PC-3 (cell line): ENCODE measurements around the gene TFB1M. TPM values are rescaled to one million over a fixed set of nuclear protein-coding genes. Genes with fewer than 3 reads are reported as not detected.
"Not testable (repeated sequence)": the region's sequence is repeated elsewhere in the genome, so short reads cannot be mapped to it uniquely, and the experiment has no call there.

Source experiments
- ATAC-seq: fragments of 200-7000 bp; cut with Tn5 transposase; 2 replicates; pipeline ENCODE4 v1.9.1; 2020; ENCODE audit warnings: mild to moderate bottlenecking, moderate library complexity
- BruUV-seq: library from RNA; stranded (reverse); fragments of 400-500 nt; replicated peaks from 2 replicates; lab custom pipeline; 2021; lab: Mats Ljungman, UMichigan
- CTCF ChIA-PET: fragments of 300-600 bp; sonication (Branson Sonifier 250); formaldehyde crosslinking; loops from one replicate; lab custom pipeline; 2022; ENCODE audit warnings: antibody characterized with exemption; lab: Charles Lee
- POLR2A ChIA-PET: fragments of 300-600 bp; sonication (Branson Sonifier 250); formaldehyde crosslinking; loops from one replicate; lab custom pipeline; 2022; ENCODE audit warnings: antibody characterized with exemption; ENCODE audit not compliant: unreplicated experiment; lab: Charles Lee
- DNase-seq: peaks from one replicate; pipeline ENCODE4 v3.0.0-alpha.2; 2015
- H2AFZ ChIP-seq: fragments of 300-600 bp; sonication (generic); 2 replicates; pipeline ENCODE4 v1.6.0; 2016; ENCODE audit warnings: antibody characterized with exemption, low read length
- H3F3A ChIP-seq: fragments of 300-600 bp; sonication (generic); one replicate; pipeline ENCODE4 v1.6.0; 2017; ENCODE audit warnings: antibody characterized with exemption, low read length, control low read depth, mild to moderate bottlenecking; ENCODE audit not compliant: unreplicated experiment
- H3K27ac ChIP-seq: fragments of 300-600 bp; sonication (generic); 2 replicates; pipeline ENCODE4 v1.5.1; 2016; ENCODE audit warnings: mild to moderate bottlenecking, low read length
- H3K27me3 ChIP-seq: fragments of 300-600 bp; sonication (generic); 2 replicates; pipeline ENCODE4 v1.6.1; 2016; ENCODE audit warnings: low read length, mixed read lengths
- H3K36me3 ChIP-seq: fragments of 300-600 bp; sonication (generic); 2 replicates; pipeline ENCODE4 v1.6.1; 2016; ENCODE audit warnings: low read depth, mixed run types, low read length, mixed read lengths
- H3K4me1 ChIP-seq: fragments of 300-600 bp; sonication (generic); 2 replicates; pipeline ENCODE4 v1.5.1; 2016; ENCODE audit warnings: low read length; ENCODE audit not compliant: insufficient read depth
- H3K4me2 ChIP-seq: fragments of 300-600 bp; sonication (generic); 2 replicates; pipeline ENCODE4 v1.6.0; 2016; ENCODE audit warnings: low read length
- H3K4me3 ChIP-seq: fragments of 300-600 bp; sonication (generic); 2 replicates; pipeline ENCODE4 v1.5.1; 2016; ENCODE audit warnings: mild to moderate bottlenecking, low read length, mixed read lengths
- H3K79me2 ChIP-seq: fragments of 300-600 bp; sonication (generic); 2 replicates; pipeline ENCODE4 v1.6.1; 2017; ENCODE audit warnings: low read length, mixed read lengths
- H3K9ac ChIP-seq: fragments of 300-600 bp; sonication (generic); 2 replicates; pipeline ENCODE4 v1.6.0; 2016; ENCODE audit warnings: mild to moderate bottlenecking, low read length
- H3K9me2 ChIP-seq: fragments of 300-600 bp; sonication (generic); replicated peaks from 2 replicates; pipeline ENCODE4 v1.6.1; 2016; ENCODE audit warnings: mixed run types, low read length, mixed read lengths
- H3K9me3 ChIP-seq: fragments of 300-600 bp; sonication (generic); 2 replicates; pipeline ENCODE4 v1.6.1; 2016; ENCODE audit warnings: low read length, mixed read lengths
- H4K20me1 ChIP-seq: fragments of 300-600 bp; sonication (generic); 2 replicates; pipeline ENCODE4 v1.6.1; 2016; ENCODE audit warnings: low read length, mixed read lengths
- EZH2 ChIP-seq: fragments of 300-600 bp; sonication (generic); IDR thresholded peaks from one replicate; pipeline ENCODE4 v1.6.1; 2017; ENCODE audit warnings: antibody characterized with exemption, mild to moderate bottlenecking, low read length; ENCODE audit not compliant: unreplicated experiment
- EZH2phosphoT487 ChIP-seq: fragments of 300-600 bp; sonication (generic); IDR thresholded peaks from 2 replicates; pipeline ENCODE4 v1.6.1; 2018; ENCODE audit warnings: mild to moderate bottlenecking, antibody characterized with exemption, low read length, borderline replicate concordance
- intact Hi-C: fragments of 100-400 bp; cut with micrococcal nuclease; formaldehyde crosslinking; loops from 2 replicates; pipeline ENCODE4 v1.9.0; 2023
- total RNA-seq: library from RNA; depleted of rRNA; stranded (reverse); fragments of >200 nt; gene quantifications from 2 replicates; pipeline ENCODE4 v1.2.3, GENCODE V29; 2014
- TF ChIP-seq, protein P1 (sequence below): fragments of 300-600 bp; sonication (generic); conservative IDR thresholded peaks from 2 replicates; pipeline ENCODE4 v1.5.1; 2017; ENCODE audit warnings: antibody characterized with exemption, low read depth, mild to moderate bottlenecking, low read length

Gene TFB1M
- total RNA-seq, 1 experiment from 2014 or later, result 23.1 TPM

DNA sequence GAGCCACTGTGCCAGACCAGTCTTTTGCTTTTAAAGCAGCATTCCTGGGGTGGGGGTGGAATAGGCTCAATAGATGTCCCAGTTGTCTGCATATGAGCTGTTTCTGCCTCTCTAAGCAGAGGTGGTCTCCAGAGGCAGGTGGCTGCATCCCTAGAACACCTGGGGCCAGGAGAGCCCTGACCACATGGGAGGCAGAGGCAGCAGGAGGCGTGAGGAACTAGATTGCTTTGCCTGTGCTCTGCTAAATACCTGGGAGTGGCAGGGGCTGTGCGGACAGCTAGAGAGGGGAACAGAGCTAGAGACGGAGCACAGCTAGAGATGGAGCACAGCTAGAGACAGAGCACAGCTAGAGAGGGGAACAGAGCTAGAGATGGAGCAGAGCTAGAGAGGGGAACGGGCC, 79.6 kb downstream of the TFB1M start:
- H3K27ac ChIP-seq, result no peak overlapping the region
- H3K9me2 ChIP-seq, result no peaks in the 10 kb centered on the region
- H3K9ac ChIP-seq, result no peak overlapping the region
- H3K27me3 ChIP-seq, result no peaks in the 10 kb centered on the region
- BruUV-seq, result no TSS peak
- no peaks in the 10 kb centered on the region for H3K36me3 ChIP-seq
- ATAC-seq (no peak), DNase-seq (no peak)
- TF ChIP-seq, protein P1, sequence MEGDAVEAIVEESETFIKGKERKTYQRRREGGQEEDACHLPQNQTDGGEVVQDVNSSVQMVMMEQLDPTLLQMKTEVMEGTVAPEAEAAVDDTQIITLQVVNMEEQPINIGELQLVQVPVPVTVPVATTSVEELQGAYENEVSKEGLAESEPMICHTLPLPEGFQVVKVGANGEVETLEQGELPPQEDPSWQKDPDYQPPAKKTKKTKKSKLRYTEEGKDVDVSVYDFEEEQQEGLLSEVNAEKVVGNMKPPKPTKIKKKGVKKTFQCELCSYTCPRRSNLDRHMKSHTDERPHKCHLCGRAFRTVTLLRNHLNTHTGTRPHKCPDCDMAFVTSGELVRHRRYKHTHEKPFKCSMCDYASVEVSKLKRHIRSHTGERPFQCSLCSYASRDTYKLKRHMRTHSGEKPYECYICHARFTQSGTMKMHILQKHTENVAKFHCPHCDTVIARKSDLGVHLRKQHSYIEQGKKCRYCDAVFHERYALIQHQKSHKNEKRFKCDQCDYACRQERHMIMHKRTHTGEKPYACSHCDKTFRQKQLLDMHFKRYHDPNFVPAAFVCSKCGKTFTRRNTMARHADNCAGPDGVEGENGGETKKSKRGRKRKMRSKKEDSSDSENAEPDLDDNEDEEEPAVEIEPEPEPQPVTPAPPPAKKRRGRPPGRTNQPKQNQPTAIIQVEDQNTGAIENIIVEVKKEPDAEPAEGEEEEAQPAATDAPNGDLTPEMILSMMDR, result no peak
- no peak for TF ChIP-seq EZH2phosphoT487
- no peak for TF ChIP-seq EZH2
- CTCF ChIA-PET, result no interaction called here
- H3F3A ChIP-seq, result no peaks in the 10 kb centered on the region
- H2AFZ ChIP-seq, result no peak overlapping the region
- no peak overlapping the region for H3K4me2 ChIP-seq
- H3K9me3 ChIP-seq, result no peaks in the 10 kb centered on the region
- no peaks in the 10 kb centered on the region for H3K4me1 ChIP-seq
- POLR2A ChIA-PET, result no interaction called here
- H4K20me1 ChIP-seq, result no peaks in the 10 kb centered on the region
- intact Hi-C loops, result no loop called here
- no peaks in the 10 kb centered on the region for H3K79me2 ChIP-seq
- no peak overlapping the region for H3K4me3 ChIP-seq

DNA sequence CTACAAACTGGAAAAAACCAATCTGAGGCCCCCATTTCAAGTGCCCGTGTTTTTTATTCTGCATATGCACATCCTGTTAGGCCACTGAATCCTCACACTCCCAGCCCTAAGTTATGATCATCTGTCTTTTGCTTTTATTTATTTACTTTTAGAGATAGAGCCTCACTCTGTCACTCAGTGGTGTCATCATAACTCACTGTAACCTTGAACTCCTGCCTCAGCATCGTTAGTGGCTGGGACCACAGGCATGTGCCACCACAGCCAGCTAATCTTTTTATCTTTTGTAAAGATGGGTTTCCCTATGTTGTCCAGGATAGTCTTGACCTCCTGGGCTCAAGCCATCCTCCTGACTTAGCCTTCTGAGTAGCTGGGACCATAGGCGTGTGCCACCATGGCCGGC, 80.1 kb downstream of the TFB1M start:
- DNase-seq (no peak), ATAC-seq (no peak)
- H3K9ac ChIP-seq, result no peak overlapping the region
- no peaks in the 10 kb centered on the region for H3K9me3 ChIP-seq
- H3K4me3 ChIP-seq, result no peak overlapping the region
- H3K36me3 ChIP-seq, result no peaks in the 10 kb centered on the region
- H3K4me2 ChIP-seq, result no peak overlapping the region
- no peaks in the 10 kb centered on the region for H3K4me1 ChIP-seq
- TF ChIP-seq, protein P1, result no peak
- TF ChIP-seq EZH2, result no peak
- no peak for TF ChIP-seq EZH2phosphoT487
- H3F3A ChIP-seq, result no peaks in the 10 kb centered on the region
- POLR2A ChIA-PET, result no interaction called here
- H4K20me1 ChIP-seq, result no peaks in the 10 kb centered on the region
- intact Hi-C loops, result no loop called here
- CTCF ChIA-PET, result no interaction called here
- no TSS peak for BruUV-seq
- H3K79me2 ChIP-seq, result no peaks in the 10 kb centered on the region
- no peak overlapping the region for H3K27ac ChIP-seq
- no peaks in the 10 kb centered on the region for H3K27me3 ChIP-seq
- H3K9me2 ChIP-seq, result no peaks in the 10 kb centered on the region
- H2AFZ ChIP-seq, result no peak overlapping the region

DNA sequence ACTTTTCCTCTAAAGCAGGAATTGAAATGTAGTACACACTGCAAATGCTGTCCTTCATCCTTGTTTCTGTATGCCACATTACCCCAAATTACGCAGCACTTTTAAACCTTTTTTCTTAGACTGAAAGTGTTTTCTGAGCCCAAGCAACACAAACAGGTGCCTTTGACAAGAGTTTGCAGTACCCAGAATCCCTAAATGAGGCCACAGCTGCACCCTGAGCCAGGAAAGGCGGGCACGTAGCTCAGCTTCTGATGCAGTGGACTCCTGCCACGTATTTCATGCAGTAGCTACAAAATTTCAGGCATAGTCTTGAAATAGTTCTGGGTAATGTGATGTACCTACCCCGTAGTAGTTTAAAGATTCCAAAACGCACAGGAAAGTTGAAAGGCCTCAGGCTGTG, 81.4 kb downstream of the TFB1M start:
- BruUV-seq, result no TSS peak
- TF ChIP-seq EZH2 (no peak), EZH2phosphoT487 (no peak)
- TF ChIP-seq, protein P1, result no peak

DNA sequence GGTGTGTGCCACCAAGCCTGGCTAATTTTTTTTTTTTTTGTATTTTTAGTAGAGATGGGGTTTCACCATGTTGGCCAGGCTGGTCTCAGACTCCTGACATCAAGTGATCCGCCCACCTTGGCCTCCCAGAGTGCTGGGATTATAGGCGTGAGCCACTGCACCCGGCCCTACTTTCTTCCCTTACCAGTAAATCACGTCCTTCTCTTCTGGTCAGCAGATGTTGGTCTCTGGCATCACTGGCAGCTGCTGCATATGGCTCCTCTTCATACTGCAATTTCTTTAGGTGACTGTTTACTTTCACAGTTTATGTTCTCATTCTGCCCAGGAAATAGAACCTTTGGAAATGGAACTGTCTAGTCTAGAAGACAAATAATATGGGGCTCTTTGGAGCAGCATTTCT, 83.3 kb downstream of the TFB1M start:
- H3K27me3 ChIP-seq, H3K27ac ChIP-seq, POLR2A ChIA-PET, H3K4me1 ChIP-seq, H3K4me2 ChIP-seq, H3K4me3 ChIP-seq, H4K20me1 ChIP-seq, ATAC-seq, H3K9me2 ChIP-seq, H3F3A ChIP-seq, CTCF ChIA-PET, BruUV-seq, intact Hi-C loops, H2AFZ ChIP-seq, H3K9me3 ChIP-seq, H3K79me2 ChIP-seq, H3K36me3 ChIP-seq, H3K9ac ChIP-seq, DNase-seq: not testable (repeated sequence)

More for the DNA sequence above, 81.4 kb downstream of the TFB1M start:
- Histone ChIP-seq H3K9ac (no peak overlapping the region), H2AFZ (no peak overlapping the region), H3K27ac (no peak overlapping the region), H3K9me2 (no peaks in the 10 kb centered on the region), H3K27me3 (no peaks in the 10 kb centered on the region), H3K4me3 (no peak overlapping the region), H3K9me3 (no peaks in the 10 kb centered on the region), H3K4me2 (no peak overlapping the region), H3F3A (no peaks in the 10 kb centered on the region), H4K20me1 (no peaks in the 10 kb centered on the region), H3K36me3 (no peaks in the 10 kb centered on the region), H3K79me2 (no peaks in the 10 kb centered on the region), H3K4me1 (no peaks in the 10 kb centered on the region)
- ChIA-PET POLR2A (no interaction called here), CTCF (no interaction called here)
- DNase-seq, result no peak
- no peak for ATAC-seq
- intact Hi-C loops, result no loop called here
